ENCODE data around the gene C1orf21.

C1orf21 gene

DNA sequence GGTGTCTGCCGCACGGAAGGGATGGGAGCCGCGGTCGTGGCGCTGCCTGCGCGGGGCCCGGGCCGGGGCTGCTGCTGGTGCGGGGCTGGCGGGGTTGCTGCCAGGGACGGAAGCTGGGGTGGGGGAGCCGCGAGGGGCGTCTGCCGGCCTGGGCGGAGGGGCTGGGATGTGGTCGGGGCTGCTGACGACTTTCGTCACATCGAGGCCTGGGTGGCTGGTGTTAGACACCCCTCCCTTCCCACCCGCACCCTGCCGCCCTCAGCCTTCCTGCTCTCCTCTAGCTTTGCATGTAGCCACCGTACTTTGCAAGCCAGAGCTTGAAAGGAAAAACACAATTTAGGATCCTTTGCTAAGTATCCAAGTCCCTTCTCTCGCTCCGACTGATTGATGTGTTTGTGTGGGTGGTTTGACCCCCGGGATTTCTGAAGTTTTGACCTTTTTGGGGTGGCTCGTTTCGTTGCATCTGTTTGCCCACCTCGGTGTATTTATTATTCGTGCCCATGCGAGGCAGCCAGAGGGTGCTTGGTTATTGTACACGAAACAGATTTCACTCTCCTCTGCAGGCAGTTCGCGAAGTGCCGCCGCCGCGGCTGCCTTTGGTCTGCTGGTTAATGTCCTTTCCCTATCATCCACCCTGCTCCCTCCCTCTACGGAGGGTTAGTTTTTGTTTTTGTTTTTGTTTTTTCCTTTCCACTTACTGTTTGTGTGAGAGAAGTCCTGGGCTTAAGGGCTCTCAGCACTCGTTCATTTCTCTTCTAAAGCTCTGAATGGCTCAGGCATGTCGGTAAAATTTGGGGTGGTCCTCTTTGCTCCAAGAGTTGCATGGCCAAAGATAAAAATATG lies 868 bp downstream of the C1orf21 start:
- peak; percentile 29 for DNase-seq

DNA sequence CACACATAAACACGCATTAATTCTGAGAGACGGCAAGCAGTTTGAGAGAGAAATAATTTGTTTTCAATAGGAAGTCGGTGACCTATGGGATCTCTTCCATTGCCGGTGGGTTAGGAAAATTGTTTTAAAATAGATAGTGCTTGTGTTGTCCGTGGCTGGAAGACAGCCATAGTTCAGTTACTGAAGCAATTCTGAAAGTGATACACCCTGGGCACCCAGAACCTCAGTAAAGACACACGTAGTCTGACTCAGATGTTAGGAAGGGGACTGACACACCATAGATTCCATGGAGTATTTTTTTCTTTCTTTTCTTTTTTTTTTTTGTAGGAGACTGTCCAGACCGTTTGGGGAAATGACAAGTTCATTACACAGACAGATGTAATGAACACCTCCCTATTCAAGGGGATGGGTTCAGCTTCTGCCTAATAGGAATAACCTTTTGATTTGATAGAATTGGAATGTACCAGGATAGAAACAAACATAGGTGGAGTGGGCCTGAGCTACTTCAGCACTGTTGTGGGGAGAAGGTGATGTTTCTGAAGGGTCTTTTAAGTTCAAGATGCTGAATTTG lies 1.6 kb downstream of the C1orf21 start:
- DNase-seq, result no peak

DNA sequence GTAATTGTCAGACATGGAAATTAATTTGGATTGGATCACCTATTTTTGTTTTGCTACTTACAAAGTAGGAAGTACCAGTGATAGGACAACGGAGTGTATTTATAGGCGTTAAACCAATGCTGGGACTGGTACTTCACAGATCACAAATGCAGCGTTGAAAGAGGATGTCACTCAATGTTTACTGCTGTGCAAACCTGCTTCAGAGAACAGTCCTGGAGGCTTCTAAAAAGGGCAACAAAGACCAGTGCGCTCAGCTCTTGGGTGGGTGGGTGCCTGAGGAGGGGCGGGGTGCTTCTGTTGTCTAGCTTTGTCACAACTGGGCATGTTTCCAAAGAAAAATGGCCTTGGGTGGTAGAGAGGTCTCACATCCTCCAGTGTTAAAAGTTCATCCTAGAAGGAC lies 2.1 kb downstream of the C1orf21 start:
- no peak for DNase-seq

DNA sequence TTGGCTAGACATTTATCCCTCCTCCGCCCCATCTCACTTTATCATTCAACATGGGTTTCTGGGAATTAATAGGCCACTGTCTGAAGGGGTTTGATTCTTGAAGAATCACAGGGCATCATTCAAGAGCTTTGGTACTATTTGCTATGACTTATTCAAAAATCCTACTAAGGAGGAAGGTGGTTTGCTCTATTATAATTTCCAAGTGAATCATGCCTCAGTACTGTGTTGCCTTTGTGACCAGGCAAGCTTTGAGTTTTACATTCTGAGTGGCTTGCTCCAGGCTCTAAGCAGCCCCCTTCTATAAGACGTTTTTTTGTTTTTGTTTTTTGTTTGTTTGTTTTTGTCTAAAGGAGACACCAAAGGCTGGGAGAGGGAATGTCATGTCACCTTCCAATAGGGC lies 2.6 kb downstream of the C1orf21 start:
- no peak for DNase-seq

DNA sequence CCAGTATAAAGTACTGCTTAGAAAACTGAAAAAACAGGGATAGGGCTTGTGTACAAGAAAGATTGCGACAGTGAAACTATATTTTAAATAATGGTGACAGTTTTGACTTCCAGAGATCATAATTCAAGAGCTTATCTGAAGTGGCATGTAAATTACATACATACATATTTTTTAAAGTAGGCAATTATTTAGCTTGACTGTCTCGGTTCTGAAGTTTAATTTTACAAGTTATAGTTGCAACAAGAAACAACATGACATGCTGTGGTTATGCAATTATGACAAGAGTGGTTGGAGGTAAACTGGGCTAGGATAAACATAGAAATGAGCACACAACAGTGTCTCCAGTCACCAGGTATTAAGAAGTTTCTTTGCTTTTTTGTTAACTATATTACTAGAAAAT lies 4.1 kb downstream of the C1orf21 start:
- no peak for DNase-seq

DNA sequence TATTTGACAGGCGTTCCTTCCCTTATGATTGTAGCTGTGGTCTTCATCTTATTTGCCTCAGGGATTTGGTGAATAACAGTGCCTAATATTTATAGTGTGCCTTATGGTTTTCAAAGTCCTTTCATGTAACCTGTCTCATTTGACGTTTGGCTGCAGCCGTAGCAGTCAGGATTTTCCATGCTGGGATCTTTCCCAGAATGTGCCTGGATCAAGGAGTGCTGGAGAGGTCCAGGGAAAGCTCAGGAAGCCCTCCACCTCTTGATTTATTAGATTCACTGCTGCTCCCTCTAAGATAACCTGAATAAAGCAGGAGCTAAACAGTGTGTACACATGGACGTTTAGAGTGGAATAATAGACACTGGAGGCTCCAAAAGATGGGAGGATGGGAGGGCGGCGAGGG lies 5.2 kb downstream of the C1orf21 start:
- DNase-seq, result no peak

DNA sequence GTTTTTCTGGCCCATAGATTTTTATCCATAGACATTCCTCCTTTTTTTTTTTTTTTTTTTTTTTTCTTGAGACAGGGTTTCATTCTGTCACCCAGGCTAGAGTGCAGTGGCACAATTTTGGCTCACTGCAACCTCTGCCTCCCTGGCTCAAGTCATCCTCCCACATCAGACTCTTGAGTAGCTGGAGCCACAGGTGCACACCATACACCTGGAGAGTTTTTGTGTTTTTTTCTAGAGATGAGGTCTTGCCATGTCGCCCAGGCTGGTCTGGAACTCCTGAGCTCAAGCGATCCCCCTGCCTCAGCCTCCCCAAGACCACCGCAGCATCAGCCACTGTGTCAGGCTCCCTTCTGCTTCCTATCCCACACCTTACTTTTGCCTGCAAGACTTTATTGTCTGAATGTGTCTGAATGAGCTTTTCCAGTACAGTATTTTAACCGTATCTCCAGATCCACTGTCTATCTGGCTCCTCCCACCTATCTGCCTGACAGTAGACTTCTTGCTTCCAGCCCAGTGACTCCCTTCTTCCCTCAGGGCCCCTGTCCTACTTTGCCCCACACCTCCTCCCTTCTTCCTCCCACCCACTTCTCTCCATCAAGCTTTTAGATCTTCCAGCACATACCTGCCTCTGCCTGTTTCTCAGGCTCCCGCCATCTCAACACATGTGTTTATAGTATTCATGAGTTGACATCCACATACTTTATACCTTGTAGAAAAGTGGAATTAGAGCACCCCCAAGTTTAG lies 6.1 kb downstream of the C1orf21 start:
- DNase-seq, result no peak

DNA sequence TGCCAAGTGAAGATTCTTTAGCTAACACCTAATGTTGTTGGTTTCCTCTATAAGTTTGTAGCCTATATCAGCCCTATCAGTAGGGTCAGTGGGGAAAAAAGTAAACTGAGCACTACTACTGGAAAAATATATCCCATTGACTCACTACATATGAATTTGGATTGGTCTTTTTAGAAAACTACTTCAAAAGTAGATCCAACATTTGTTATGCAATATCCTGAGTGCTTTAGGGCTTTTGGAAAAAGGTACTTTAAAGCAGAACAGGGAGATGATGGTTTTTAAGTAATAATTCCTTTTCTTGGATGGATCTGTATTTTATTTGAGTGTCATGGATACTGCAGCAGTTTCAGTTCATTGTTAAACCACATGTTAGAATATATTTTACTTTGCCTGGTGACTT lies 7.1 kb downstream of the C1orf21 start:
- DNase-seq, result no peak

DNA sequence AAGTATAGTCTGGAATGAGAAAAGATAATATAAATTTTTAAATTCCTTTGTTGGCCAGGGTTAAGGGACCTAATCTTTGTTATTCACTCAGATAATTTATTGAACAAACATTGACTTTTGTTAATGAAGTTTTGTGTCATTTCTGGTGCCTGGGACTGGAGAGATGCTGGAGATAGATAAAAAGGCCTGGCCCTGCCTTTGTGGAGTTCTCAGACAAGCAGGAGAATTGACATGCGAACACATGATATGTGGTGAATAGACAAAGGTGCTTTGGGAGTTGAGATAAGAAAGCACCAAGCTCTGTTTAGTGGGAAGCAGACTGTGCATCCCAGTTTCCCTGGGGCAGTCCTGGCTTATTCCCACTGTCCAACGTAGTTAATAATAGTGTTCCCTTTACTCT lies 8.5 kb downstream of the C1orf21 start:
- DNase-seq, result no peak

DNA sequence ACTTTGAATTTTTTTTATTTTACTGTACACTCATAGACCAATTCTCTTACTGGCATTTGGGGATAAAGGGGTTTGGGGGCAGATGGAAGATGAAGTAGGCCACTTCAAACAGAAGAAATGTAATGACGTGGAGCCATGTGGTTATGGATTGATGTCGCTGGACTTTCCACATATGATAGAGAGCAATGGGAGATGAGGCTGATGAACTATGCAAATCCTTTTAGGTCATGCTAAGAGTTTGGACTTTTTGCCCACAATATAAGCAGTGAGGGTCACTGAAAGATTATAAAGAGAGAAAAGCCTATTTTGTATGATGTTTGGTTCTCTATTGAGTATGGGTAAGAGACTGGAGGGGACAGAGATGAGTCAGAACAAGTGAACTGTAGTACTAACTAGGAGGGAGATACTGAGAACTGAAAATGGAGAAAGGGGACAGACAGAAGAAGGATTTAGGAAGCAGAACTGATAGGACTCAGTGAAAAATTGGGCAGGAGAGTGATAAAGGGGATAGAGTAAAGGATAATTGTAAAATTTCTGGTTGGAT lies 9.2 kb downstream of the C1orf21 start:
- DNase-seq, result no peak

DNA sequence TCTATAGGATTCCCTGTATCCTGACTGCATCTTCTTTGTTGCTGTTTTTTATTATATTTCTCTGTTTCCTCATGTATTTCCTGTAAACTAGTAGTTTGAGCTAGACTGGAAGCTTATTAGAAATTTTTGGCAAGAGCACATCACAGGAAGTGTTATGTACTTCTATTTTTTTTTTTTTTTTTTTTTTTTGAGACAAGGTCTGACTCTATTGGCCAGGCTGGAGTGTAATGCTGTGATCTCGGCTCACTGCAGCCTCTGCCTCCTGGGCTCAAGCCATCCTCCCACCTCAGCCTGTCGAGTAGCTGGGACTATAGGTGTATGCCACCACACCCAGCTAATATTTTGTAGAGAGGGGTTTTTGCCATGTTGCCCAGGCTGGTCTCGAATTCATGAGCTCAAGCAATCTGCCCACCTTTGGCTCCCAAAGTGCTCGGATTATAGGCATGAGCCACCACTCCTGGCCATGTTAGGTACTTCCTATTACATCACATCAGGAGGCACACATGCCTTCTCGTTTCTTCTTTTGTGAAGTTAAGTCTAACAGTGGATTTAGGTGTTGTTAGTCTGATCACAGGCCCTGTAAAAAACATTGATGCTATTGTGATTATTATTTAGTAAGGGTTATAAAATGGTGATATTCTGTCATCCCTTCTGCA lies 12.5 kb downstream of the C1orf21 start:
- DNase-seq, result no peak

DNA sequence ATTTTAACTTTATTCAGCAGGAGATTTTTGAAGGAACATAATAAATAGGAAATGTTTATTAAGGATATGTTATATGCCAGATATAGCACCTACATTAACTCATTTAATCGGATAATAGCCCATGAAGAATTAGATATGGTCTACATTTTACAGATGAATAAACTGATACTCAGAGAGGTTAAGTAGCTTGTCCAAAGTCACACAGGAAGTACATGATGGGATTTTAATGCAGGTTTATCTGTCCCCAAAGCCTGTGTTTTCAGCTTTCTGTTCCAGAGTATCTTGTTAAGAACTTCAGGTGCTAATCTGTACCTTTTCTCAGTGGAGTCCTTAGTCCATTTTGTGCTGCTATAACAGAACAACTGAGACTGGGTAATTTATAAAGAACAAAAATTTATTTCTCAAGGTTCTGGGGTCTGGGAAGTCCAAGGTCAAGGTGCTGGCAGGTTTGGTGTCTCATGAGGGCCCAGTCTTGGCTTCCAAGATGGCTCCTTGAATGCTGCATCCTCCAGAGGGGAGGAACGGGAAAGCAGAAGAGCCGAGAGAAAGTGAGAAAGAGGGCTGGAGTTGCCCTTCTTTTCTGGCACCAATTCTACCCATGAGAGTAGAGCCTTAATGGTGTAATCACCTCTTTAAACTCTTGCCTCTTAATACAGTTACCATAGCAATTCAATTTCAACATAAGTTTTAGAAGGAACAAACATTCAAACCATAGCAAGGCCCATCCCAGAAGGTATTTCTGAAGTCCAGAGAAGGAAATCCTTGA lies 17.3 kb downstream of the C1orf21 start:
- no peak for DNase-seq

DNA sequence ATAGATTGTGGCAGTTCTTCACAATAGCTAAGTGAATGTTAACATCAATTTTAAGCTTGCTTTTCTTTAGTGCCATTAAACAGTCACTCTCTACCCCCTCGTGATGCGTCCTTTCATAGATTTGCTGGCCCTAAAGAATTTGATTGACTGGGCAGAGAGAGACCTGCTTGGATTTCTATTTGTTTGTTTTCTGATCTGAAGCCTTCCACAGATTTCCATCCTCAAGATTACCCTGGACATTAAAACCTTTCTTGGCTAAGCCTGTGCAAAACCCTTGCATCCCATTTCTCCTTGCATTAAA lies 17.8 kb downstream of the C1orf21 start:
- no peak for DNase-seq

DNA sequence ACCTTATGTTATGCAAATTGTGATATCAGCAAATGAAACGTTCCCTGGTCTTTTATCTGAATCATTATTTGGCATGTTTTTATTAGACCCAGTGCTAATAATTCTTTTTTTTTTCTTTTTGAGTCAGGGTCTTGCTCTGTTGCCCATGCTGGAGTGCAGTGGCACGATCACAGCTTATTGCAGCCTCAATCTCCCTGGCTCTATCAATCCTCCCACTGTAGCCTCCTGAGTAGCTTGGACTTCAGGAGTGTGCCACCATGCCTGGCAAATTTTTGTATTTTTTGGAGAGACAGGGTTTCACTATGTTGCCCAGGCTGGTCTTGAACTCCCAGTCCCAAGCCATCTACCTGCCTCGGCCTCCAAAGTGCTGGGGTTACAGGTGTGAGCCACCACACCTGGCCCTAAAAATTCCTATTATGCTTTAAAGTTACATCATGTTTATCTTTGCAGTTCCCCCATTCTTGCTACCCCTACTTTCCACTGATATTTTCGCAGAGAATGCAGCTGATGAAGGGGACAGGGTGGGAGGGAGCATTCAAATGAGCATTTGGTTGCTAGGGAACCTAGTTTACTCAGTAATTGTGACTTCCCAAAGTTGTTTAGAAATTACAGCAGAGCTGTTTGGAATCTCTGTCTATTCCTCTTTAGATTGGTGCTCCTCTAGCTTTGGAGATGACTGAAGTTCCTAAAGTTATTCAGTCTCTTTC lies 18.4 kb downstream of the C1orf21 start:
- DNase-seq, result no peak

DNA sequence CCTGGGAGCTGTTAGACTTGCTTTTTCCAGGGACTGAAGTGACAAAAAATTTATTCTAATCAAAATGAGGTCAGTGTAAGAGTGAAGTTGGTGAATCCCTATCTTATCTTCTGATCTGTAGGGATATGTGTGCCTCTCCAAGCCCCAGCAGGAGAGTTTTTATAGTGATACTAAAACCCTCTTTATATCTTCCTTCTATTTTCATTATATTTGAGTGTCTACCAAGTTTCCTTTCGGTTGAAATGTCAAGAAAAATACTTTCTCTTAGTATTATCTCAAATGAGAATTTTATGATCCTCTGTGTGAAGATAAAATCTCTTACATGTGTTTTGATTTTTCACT lies 18.9 kb downstream of the C1orf21 start:
- DNase-seq, result no peak

DNA sequence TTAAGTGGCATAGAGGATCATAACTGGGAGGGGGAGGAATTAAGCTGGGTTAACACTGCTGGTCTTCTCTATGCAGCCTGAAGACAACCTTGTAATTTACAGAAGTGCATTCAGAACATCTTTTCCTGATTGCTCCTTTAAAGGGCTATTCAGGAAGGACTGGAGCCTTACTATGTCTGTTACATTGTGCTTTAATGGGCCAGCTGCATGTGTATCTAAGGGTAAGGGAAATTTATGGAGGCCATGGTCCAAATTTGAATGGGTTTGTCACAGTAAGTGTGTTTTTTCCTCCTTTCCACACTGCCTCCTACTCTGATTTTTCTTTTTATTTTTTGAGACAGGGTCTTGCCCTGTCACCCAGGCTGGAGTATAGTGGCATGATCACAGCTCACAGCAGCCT lies 19.6 kb downstream of the C1orf21 start:
- DNase-seq, result no peak

DNA sequence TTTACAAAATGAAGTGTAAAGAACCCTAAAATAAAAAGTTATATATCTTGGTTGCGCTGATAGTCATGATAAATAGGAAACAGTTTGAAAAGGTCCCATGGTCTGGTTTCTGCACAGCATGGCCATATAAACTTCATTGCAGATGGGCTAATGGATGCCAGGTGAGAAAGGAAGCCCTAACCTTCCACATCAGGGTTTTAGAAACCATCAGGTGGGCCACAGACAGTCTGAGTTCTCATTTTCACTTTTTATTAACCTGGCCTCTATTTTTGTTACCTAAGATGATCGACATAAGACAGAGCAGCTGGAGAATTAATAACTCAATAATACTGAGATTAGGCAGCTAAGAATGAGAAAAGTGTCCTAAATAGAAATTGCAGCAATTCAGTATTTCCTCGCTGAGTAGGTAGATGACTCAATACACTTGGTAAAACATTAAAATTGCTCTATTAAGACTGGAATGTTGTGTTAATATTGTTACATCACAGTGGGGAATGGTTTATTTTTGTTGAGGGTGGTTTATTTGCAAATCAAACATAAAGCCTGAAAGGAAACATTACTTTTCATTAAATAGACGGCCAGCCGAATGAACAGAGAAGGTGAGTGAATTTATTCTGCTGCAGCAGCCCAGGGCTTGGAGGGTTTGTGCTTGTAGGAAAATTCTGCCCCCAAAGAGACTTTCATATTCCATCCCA lies 21.1 kb downstream of the C1orf21 start:
- DNase-seq, result no peak

DNA sequence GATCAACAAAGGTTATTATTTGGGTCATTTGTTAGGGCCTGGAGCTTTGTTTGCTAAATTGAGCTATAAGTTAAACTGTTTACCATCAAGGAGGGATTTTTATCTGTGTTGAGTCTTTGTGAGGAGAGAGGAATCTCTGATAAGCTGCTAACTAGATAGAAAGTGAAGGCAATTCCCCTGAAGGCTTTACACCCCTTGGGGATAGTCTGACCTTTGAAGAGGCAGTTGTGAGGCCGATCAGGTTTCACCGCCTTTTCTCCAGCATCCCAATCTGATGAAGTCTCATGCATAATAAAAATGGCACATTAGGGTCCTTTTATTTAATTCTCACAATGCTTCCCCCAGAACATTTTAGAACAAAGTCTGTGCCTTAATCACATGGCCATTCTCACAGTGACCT lies 21.8 kb downstream of the C1orf21 start:
- no peak for DNase-seq

DNA sequence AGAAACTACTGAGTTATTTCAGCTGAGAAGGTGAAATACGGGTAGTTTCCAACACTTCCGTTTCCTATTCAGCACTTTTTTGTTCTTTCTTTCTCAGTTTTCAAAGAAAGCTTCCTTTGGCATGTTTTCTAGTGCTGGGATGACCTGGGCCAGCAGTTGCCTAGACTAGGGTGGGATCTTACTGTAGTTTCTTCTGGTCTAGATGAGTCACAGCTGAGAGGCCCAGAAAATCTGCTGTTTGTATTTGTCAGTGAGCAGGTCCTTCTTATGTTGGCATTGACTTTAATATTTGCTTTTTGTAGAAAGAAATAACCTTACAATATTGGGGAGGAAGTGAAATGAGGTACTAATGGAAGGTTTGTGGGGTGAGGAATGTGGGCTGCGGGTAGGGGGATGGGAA lies 22.2 kb downstream of the C1orf21 start:
- DNase-seq, result no peak

DNA sequence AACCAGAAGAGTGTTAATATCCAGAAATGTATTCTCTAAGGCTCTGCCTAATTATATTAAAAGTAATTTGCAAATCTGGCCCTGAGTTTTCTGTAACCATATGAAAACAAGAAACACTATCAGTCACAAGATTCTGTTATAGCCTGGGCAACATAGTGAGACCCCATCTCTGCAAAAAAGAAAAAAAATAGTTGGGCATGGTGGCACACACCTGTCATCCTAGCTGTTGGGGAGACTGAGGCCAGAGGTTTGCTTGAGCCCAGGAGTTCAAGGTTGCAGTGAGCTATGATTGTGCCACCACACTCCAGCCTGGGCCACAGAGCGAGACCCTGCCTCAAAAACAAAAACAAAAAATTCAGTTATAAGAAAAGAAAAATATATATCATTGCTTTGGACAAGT lies 25.6 kb downstream of the C1orf21 start:
- DNase-seq, result no peak

DNA sequence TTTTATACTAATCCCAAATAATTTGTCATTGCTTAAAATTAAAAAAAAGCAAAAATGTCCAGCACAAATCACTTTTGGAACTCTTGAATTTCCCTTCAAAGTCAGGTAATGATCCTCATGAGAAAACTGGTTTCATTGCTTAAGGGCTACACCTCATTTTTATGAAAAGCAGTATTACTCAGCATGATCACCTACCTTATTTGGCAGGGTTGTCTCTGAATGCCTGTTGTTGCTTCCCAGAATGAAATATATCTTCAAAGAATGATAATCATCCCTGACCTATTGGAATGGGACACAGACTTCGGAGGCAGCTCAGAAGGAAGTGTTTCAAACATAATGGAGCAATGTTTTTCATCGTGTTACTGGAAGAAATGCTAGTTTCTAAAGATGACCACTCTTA lies 29.7 kb downstream of the C1orf21 start:
- DNase-seq, result no peak

DNA sequence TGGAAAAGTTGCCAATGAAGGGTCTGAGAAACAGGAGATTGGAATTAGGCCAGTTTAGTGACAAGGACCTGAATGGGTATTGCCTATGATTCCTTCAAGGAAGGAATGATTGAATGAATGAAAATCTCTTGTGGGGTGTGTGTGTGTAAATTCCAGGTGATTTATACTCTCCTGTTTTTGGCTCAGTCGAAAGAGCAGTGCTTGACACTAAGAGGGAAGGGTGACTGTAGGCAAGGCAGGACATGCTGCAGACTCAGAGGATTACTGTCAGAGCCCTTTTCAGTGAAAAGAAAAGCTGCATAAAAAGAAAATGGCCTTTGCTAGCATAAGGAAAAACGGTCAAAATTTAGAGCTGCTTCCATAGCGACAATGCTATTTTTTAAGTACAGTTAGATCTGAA lies 30.1 kb downstream of the C1orf21 start:
- no peak for DNase-seq

Measured in NCI-H446 treated with DMSO at 0.1 percent for 48 hours (cell line).